ENCODE measurements around the gene SSBP3.
"Not testable (repeated sequence)": the region's sequence is repeated elsewhere in the genome, so short reads cannot be mapped to it uniquely, and the experiment has no call there.

Gene SSBP3

GRCh38 chr1:54239035-54239383 lies 167.2 kb downstream of the SSBP3 start:
- no peak for DNase-seq

- DNase-seq, result no peak
These were observed 167.7 kb downstream of the SSBP3 start for GRCh38 chr1:54238353-54239034.

- no peak for DNase-seq
These were observed 168.6 kb downstream of the SSBP3 start for GRCh38 chr1:54237586-54237985.

- no peak for DNase-seq
These were observed 171.9 kb downstream of the SSBP3 start for GRCh38 chr1:54234284-54234683.

- not testable (repeated sequence) for DNase-seq
These were observed 173.0 kb downstream of the SSBP3 start for GRCh38 chr1:54233196-54233595.

- no peak for DNase-seq
These were observed 175.5 kb downstream of the SSBP3 start for GRCh38 chr1:54230507-54231339.

GRCh38 chr1:54229281-54229891 lies 176.8 kb downstream of the SSBP3 start:
- DNase-seq, result no peak

- no peak for DNase-seq
These were observed 177.5 kb downstream of the SSBP3 start for GRCh38 chr1:54228638-54229079.

- no peak for DNase-seq
These were observed 178.3 kb downstream of the SSBP3 start for GRCh38 chr1:54227891-54228310.

- DNase-seq, result no peak
These were observed 179.0 kb downstream of the SSBP3 start for GRCh38 chr1:54227091-54227602.

GRCh38 chr1:54225986-54226559 lies 180.1 kb downstream of the SSBP3 start:
- DNase-seq, result no peak

- no peak for DNase-seq
These were observed 180.8 kb downstream of the SSBP3 start for GRCh38 chr1:54225378-54225777.

- DNase-seq, result no peak
These were observed 182.0 kb downstream of the SSBP3 start for GRCh38 chr1:54224233-54224632.

GRCh38 chr1:54223441-54224202 lies 182.6 kb downstream of the SSBP3 start:
- DNase-seq, result no peak

- DNase-seq, result no peak
These were observed 183.5 kb downstream of the SSBP3 start for GRCh38 chr1:54222711-54223110.

- DNase-seq, result no peak
These were observed 184.2 kb downstream of the SSBP3 start for GRCh38 chr1:54221867-54222484.

GRCh38 chr1:54221113-54221834 lies 184.9 kb downstream of the SSBP3 start:
- no peak for DNase-seq

GRCh38 chr1:54220004-54220811 lies 186.0 kb downstream of the SSBP3 start:
- DNase-seq, result peak; percentile 57

- no peak for DNase-seq
These were observed 186.5 kb downstream of the SSBP3 start for GRCh38 chr1:54219688-54220003.

- DNase-seq, result no peak
These were observed 187.1 kb downstream of the SSBP3 start for GRCh38 chr1:54218883-54219687.

All from femur (tissue), 1 donor.